T-helper 9 cell (primary cell): Measurements from ENCODE around the gene CITED4.
"Not testable (repeated sequence)": the region's sequence is repeated elsewhere in the genome, so short reads cannot be mapped to it uniquely, and the experiment has no call there.

Experiments used
- DNase-seq: peaks from one replicate; pipeline ENCODE4 v3.0.0-alpha.2; 2020
- total RNA-seq, 2 donors: gene quantifications; one replicate each; lab custom pipeline; 2026; lab: John Stamatoyannopoulos, UW

Gene CITED4, protein sequence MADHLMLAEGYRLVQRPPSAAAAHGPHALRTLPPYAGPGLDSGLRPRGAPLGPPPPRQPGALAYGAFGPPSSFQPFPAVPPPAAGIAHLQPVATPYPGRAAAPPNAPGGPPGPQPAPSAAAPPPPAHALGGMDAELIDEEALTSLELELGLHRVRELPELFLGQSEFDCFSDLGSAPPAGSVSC
- total RNA-seq = 9.4 to 20.8 reads per million in 2 donors

DNA sequence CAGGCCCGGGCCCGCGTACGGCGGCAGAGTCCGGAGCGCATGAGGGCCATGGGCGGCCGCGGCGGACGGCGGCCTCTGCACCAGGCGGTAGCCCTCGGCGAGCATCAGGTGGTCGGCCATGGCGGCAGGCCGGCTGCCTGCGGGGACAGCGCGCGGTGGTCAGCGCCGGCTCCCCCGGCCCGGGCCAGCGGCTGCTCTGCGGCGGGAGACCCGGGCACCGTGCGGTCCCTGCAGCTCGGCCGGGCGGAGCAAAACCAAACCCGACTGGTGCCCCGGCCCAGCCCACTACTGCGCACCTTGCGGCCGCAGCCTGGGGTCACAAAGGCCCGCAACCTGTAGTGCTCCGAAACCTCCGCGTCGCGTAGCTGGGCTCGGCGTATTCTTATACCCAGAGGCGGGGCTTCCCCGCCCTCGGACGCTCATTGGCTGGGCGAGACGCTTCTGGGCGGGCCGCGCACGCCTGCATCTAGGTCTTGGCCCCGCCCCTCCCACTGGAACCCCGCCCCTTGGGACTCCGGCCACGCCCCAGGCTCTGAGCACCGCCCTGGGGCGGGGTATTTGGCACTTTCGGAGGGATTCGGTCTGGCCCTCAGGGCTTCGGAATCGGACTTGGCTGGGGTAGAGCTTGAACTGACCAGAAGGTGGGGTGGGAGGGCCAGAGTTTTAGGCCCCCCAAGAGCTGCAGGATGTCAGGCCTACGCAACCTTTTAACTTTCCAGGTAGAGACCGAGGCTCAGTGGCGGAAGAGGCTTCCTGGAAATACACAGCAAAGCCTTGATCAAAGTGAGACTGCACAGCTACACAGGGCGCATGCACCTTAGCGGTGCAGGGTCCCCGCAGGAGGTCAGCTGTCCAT is at the start of gene CITED4:
TSS of gene CITED4 (minus strand) at position 356 of the 856 bp plus-strand sequence. CDS start at position 120, 236 bp downstream.
- DNase-seq = peak; percentile 97

DNA sequence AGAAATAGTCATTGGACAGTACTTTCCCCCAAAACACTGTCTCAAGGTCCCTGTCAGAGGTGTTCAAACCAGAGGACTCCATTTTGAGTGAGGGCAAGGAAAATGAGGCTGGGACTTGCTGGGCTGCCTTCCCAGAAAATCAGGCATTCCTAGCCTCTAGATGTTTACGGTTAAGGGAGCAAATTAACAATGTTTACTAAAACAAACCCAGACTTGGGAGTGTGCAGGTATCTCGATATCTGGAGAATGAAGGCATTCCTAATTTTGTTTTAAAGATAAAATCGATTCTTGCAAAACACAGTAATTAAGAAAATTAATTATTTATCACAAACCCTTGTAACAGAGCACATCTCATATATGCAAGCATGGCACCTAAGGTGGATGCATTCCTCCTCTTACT is 48.9 kb upstream of the CITED4 start:
- DNase-seq = no peak

DNA sequence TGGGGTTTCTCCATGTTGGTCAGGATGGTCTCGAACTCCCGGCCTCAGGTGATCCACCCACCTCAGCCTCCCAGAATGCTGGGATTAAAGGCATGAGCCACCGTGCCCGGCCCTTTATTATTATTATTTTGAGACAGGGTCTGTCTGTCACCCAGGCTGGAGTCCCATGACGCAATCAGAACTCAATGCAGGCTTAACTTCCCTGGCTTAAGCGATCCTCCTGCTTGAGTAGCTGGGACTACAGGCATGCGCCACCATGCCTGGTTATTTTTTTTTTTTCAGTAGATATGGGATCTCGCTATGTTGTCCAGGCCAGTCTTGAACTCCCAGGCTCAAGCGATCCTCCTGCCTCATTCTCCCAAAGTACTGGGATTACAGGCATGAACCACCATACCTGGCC is 47.1 kb upstream of the CITED4 start:
- DNase-seq = no peak

DNA sequence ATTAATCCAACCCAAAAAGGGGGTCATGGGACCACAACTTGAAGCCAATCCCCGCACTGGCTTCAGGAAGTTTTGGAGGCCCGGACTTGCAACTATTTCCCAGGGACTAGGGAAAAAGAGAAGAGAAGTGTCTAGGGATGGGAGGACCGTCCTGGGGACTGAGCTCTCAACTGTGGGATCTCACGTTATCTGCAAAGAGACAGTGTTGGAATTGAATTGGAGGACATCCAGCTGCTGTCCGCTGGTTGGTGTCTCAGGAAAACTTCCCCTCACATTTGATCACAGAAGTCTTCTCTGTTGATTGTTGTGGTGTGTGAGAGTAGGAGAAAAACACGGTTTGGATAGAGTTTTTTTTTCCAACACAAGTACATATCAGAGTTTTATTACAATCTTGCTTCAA is 46.2 kb upstream of the CITED4 start:
- DNase-seq = no peak

DNA sequence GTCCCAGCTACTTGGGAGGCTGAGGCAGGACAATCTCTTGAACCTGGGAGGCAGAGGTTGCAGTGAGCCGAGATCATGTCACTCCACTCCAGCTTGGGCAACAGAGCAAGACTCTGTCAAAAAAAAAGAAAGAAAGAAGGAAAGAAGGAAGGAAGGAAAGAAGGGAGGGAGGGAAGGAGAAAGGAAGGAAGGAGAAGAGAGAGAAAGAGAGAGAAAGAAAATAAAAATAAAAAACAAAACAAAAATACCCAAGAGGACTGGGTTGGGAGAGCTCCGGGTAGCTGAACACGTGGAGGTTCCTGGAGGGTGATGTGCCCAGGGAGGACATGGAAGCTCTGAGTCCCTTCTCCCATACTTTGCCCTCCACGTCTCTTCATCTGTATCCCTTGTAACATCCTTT is 45.7 kb upstream of the CITED4 start:
- no peak for DNase-seq

DNA sequence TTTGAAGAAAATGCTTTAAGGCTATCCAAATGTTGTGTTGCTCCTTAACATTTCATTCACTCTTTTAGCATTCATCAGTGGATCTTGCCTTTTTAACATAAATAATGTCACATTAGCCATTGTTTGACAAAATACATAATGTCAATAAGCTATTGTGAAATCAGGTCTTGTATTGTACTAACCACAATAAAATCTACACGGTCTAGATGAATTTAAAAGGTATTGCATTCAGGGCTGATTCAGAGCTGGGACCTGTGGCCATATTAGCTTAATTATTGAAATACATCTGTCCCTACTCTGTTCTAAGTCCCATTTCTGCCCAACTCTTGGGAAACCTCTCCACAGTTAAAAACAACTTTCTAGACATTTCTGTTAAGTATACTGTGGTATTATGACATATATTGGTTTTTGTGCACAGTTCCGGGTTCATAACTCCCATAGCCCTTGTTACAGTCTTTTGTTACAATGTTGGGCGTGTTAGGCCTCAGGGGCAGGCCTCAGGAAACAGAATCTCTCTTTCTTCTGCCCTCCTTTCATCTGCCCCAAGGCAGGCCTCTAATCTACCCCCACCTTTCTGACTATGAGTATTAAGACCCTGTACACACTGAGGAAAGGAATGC is 44.7 kb upstream of the CITED4 start:
- no peak for DNase-seq

DNA sequence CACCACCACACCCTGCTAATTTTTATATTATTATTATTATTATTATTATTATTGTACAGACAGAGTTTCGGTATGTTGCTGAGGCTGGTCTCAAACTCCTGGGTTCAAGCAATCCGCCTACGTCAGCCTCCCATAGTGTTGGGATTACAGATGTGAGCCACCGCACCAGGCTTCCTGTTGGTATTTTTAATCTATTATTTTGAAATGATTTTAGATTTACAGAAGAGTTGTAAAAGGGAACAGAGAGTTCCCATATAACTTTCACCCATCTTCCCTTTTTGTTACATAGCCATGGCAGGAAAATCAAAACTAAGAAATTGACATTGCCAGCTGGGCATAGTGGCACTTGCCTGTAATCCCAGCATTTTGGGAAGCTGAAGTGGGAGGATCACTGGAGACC is 42.9 kb upstream of the CITED4 start:
- DNase-seq = no peak

DNA sequence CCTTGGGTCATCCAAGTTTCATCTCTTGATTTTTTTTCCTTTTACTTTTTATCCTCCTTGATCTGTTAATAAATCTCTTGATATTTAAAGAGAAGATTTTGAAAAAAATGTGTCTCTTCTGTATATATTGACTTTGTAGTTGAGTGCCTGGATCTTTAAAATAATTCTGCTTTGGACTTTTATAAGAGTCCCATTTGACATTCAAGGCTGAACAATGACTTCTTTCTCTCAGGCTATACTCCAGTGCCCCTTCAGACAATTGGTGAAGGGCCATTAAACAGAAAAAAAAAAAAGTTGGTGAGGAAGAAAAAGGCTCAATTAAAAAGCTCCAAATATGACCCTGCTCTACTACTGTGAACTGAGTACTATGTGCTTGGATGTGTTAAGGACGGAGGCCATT is 40.9 kb upstream of the CITED4 start:
- no peak for DNase-seq

DNA sequence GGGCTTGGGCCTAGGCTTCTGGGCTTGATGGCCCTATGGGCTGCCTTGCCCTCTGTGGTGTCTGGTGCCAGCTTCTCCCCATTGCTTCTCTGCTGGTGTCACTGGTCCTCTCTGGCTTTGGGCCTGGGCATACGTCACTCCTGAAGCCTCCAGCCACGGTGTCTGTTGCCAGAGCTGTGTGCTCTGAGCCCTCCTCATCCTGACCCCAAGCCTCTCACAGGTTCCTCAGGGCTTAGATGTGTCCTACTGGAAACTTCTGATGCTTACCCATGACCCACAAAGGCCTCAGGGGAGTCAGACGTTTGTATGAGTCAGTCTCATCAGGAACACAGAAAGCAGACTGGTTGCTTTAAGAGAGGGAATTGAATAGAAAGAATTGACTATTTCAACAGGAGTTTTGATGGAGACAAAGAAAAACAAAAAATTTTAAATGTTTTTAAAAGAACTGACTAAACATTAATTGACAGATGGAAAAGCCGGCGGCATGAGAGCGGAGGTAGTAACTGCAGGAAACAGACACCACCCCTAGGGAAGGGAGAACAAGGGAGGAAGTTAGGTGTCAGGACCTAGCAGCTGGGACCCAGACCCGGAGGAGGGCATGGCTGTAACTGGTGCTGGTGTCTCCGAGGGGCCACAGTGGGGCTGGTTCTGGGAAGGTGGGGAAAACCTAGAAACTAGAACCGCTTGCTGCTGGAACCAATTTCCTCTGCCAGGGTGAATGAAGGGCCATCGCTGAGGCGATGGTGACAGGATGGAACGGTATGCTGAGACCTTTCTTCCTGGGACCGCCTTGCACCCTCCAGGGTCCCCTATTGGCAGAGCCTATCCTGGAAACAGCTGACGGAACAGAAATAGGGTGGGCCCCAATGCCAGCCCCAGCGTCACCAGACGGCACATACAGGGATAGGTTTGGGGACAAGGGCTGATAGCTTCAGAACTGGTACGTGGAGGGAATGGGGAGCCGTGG is 40.0 kb upstream of the CITED4 start:
- no peak for DNase-seq

DNA sequence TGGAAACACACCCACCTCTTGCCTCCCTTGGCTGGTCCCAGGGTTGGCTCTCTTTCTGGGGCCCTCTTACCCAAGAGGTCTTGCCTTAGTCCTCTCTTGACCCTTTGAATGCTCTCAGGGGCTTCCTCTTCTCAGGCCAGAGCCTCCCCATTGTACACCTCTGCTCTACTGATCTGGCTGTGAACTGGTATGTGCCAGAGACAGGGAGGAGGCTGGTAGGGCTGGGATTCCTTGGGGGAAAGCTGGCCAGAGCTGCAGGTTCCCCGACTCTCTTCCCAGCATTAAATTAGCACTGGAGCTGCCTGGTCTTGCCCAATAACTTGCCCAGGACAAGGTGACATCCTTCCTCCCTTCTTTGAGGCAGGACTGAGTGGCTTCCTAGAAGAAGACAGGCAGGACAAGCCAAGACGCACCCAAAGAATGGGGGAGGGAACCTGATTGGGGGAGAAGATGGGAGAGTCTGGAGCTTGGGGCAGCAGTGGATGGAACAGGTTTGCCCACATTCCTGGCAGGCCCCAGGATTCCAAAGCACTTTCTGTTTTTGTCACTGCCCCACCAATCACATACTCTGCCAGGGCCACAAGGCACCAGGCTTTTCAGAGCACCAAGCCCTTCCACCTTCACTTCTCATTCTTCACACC is 37.2 kb upstream of the CITED4 start:
- DNase-seq = no peak

DNA sequence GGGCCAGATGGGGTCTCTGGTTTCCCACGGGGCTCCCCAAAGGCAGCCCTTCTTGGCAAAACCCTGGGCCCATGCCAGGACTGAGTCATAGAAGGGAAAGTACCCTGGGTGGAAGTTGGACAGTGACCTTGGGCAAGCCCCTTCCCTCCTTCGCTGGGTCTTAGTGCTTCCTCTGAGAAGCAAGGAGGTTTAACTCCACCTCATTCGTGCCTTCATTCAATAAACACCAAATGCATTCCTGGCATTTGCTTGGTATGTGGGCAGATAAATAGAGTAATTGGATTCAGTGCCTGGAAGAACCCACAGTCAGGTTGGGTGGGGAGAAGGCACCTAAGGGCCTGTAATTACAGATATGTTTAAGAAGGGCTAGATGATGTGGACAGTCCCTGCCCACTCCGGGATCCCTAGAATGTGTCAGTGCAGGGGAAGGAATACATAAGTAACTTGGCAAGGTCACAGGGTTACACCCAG is 36.3 kb upstream of the CITED4 start:
- no peak for DNase-seq

DNA sequence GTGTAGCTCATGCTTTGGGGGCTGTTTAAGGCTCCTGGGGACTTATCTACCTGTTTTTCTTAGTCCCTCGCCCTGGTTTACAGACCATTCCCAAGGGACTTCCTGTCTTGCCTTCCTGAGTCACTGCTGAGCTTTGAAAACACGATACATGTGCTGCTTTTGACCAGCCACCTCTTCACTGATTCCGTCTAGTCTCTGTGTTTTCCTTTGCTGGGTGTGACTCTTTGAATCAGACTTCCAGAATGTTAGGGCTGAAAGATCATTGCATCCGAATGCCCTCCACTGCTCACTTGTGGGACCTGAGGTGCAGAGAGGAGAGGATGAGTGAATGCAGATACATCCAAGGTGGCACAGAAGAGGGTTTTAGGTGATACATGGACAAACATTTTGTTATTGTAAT is 35.4 kb upstream of the CITED4 start:
- DNase-seq = no peak

DNA sequence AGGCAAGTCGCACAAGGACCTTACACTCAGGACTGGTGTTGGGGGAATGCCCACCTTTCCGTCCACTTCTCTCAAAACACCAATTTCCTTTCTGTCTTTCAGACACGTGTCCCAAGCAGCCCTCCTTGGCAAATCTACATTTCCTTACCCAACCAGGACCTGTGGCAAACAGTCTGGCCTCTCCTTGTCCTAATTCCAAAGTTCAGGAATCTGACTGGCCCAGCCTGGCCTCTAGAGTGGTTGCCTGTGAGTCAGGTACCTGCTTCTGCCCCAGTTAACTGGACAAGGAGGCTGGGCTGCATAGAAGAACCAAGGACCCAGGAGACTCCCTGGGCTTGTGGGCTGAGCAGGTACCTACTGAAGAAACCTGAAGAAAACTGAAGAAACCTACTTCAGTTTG is 34.3 kb upstream of the CITED4 start:
- no peak for DNase-seq

DNA sequence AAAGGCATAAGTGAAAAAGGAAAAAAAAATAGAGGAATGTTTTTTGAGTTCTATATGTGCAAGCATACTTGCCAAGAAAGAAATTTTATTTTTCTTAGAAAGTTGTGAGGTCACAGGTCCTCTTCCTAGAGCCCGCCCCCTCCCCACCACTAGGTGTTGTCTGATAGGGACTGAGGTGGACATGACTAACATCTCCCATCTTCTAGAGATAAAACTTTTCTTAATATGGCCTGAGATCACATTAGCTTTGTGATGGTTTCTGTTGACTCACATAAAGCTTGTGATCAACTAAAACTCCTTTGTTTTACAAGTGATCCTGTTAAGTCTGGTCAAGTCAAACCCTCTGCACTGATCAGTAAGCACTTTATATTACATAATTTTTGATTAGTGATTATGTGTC is 33.4 kb upstream of the CITED4 start:
- DNase-seq = no peak

DNA sequence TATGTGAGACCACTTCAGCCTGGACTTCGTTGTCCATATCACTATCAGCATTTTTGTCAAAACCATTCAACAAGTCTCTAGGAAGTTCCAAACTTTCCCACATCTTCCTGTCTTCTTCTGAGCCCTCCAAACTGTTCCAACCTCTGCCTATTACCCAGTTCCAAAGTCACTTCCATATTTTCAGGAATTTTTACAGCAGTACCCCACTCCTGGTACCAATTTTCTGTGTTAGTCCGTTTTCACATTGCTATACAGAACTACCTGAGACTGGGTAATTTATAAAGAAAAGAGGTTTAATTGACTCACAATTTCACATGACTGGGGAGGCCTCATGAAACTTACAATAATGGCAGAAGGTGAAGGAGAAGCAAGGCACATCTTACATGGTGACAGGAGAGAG is 32.7 kb upstream of the CITED4 start:
- not testable (repeated sequence) for DNase-seq

DNA sequence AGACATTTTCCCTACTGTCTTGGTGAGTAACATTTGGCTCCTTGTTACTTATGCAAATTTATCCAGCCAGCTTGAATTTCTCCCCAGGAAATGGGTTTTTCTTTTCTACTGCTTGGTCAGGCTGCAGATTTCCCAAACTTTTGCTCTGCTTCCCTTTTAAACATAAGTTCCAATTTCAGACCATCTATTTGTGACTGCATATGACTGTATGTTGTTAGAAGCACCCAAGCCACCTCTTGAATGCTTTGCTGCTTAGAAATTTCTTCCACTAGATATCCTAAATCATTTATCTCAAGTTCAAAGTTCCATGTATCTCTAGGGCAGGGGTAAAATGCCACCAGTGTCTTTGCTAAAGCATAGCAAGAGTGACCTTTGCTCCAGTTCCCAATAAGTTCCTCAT is 32.3 kb upstream of the CITED4 start:
- DNase-seq = no peak

DNA sequence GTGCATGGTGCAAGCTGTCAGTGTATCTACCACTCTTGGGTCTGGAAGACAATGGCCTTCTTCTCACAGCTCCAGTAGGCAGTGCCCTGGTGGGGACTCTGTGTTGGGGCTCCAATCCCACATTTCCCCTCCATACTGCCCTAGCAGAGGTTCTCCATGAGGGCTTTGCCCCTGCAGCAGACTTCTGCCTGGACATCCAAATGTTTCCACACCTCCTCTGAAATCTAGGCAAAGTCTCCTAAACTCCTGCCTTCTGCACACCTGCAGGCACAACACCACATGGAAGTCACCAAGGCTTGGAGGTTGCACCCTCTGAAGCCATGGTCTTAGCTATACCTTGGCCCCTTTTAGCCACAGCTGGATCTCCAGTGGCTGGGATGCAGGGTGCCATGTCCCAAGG is 31.8 kb upstream of the CITED4 start:
- DNase-seq = no peak

DNA sequence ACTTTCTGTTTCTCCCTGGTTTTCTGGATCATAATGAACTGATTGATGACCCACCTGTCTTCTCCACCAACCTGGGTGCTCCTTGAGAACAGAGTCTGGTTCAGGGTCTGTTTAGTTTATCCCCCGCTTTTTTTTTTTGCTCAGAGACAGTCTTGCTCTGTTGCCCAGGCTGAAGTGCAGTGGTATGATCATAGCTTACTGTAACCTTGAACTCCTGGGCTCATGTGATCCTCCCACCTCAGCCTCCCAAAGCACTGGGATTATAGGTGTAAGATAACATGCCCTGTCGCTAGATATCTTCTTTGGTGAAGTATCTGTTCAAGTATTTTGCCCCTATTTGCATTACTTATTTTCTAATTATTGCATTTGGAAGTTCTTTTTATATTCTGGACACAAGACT is 30.2 kb upstream of the CITED4 start:
- no peak for DNase-seq

DNA sequence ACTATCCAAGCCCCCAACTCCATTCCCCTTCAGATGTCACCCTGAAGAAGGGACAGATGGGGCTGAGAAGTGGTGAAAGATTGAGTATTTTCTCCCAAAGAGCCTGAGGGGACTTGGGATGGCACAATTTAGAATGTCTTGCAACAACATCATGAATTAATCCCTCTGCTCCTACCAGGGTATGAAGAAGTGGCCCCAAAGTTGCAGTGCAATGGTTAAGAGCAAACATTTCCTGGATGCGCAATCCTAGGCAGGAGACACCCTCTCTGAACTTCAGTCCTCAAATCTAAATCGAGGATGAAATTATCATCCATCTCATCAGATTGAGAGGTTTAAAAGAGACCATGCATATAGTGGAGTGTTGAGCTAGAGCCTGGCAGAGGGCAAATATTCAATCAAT is 28.6 kb upstream of the CITED4 start:
- no peak for DNase-seq

DNA sequence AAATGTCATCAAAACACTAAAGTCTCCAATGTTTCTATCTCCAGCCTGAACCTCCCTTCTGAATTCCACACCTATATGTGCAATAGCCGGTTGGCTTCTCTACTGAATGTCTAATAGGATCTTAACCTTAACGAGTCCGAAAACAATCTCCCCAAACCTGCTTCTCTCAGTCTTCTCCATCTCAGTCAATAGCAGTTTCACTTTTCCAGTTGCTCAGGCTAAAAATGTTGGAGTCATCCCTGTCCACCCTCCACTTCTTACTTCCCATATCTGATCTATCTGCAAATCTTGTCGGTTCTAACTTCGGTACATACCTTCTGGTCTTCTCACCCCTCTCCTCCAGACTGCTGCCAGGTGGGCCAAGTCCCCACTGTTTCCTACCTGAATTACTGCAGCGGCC is 25.5 kb upstream of the CITED4 start:
- no peak for DNase-seq

DNA sequence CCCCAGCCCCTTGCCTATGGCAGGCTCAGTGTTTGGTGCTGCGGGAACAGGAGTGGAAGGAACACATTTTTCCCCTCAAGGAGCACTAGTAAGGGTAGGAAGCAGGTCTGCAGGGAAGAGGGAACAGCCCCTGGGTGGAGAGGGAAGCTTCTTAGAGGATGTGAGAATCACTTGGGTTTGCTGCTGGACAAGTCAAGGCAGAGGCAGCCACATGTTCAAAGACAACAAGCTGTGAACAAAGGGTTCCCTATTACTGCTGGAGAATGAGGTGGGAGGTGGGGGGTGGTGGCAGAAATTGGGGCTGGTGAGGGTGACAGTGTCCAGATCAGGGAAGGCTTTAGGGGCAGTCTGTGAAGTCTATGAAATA is 24.8 kb upstream of the CITED4 start:
- no peak for DNase-seq

DNA sequence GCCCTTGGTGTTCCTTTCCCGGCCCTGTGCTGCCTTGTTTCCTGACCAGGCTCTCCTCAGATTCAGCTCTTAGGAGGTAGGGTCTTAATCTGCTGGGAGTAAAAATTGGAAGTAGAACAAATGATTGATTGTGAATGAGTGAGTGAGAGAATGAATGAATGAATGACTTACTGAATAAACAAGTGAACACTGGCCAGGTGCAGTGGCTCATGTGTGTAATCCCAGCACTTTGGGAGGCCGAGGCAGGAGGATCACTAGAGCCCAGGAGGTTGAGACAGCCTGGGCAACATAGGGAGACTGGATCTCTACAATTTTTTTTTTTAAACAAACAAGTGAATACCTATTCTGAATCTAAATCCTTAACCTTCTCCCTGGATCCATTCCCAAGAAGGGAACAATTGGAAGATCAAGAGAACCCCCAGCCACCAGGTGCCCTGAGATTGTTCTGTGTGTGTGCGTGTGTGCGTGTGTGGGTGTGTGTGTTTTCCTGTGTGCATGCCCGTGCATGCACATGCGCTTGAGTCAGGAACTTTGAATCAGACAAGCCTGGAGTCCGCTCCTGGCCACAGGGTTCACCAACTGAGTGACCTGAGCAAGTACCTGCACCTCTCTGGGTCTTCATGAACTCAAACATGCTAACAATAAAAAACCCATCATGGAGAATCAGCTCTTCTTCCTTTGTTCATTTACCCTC is 24.3 kb upstream of the CITED4 start:
- DNase-seq = no peak
